KMS-11 (cell line): ENCODE data around the gene RGPD3.
"Not testable (repeated sequence)": the region's sequence is repeated elsewhere in the genome, so short reads cannot be mapped to it uniquely, and the experiment has no call there.

Experiments used
- H2AFZ ChIP-seq: fragments of 200-600 bp; sonication (generic); 2 replicates; pipeline ENCODE4 v1.6.1; 2016; ENCODE audit warnings: antibody characterized with exemption, mixed run types, low read depth
- H3K27ac ChIP-seq: fragments of 200-600 bp; sonication (generic); 2 replicates; pipeline ENCODE4 v1.6.1; 2016; ENCODE audit warnings: mild to moderate bottlenecking, mixed run types
- H3K27me3 ChIP-seq: fragments of 200-600 bp; sonication (generic); 2 replicates; pipeline ENCODE4 v1.6.1; 2017; ENCODE audit warnings: mild to moderate bottlenecking, low read depth, mixed run types, moderate library complexity; ENCODE audit not compliant: insufficient read depth
- H3K36me3 ChIP-seq: fragments of 200-600 bp; sonication (generic); 2 replicates; pipeline ENCODE4 v1.6.1; 2017; ENCODE audit warnings: mild to moderate bottlenecking, mixed run types; ENCODE audit not compliant: insufficient read depth
- H3K4me1 ChIP-seq: fragments of 200-600 bp; sonication (generic); 2 replicates; pipeline ENCODE4 v1.6.1; 2016; ENCODE audit warnings: mild to moderate bottlenecking, low read depth, mixed run types; ENCODE audit not compliant: poor library complexity, severe bottlenecking
- H3K4me2 ChIP-seq: fragments of 200-600 bp; sonication (generic); 2 replicates; pipeline ENCODE4 v1.7.0; 2016; ENCODE audit warnings: mild to moderate bottlenecking, mixed run types
- H3K4me3 ChIP-seq: fragments of 200-600 bp; sonication (generic); IDR thresholded peaks from 2 replicates; pipeline ENCODE4 v1.6.1; 2017; ENCODE audit warnings: low read depth, low read length, mixed read lengths; ENCODE audit not compliant: insufficient read depth
- H3K79me2 ChIP-seq: fragments of 200-600 bp; sonication (generic); 2 replicates; pipeline ENCODE4 v1.6.1; 2016; ENCODE audit warnings: low read depth, mixed run types; ENCODE audit not compliant: insufficient read depth
- H3K9ac ChIP-seq: fragments of 200-600 bp; sonication (generic); 2 replicates; pipeline ENCODE4 v1.6.1; 2016; ENCODE audit warnings: mild to moderate bottlenecking, mixed run types
- H4K20me1 ChIP-seq: fragments of 200-600 bp; sonication (generic); 2 replicates; pipeline ENCODE4 v1.6.1; 2016; ENCODE audit warnings: mild to moderate bottlenecking, mixed run types; ENCODE audit not compliant: insufficient read depth
- CTCF ChIP-seq: fragments of 200-600 bp; sonication (generic); conservative IDR thresholded peaks from 2 replicates; pipeline ENCODE4 v1.6.1; 2017; ENCODE audit warnings: low read depth, mild to moderate bottlenecking, antibody characterized with exemption, low read length, moderate library complexity, mixed read lengths

The RGPD3 gene

GRCh38 chr2:106468107-106468506, at the start of gene RGPD3:
Gene RGPD3 (minus strand): TSS chr2:106468413. CDS start chr2:106468288, 125 bp downstream.
- H3K9ac ChIP-seq, H3K4me1 ChIP-seq, H4K20me1 ChIP-seq: not testable (repeated sequence)

GRCh38 chr2:106517329-106517728, 49.1 kb upstream of the RGPD3 start:
- no peak overlapping the region for H3K9ac ChIP-seq
- peaks cover 12% of the 10 kb centered on the region for H3K4me1 ChIP-seq
- no peaks in the 10 kb centered on the region for H4K20me1 ChIP-seq
- H3K4me2 ChIP-seq = no peak overlapping the region
- no peaks in the 10 kb centered on the region for H3K79me2 ChIP-seq
- H3K36me3 ChIP-seq = no peaks in the 10 kb centered on the region
- H3K4me3 ChIP-seq = no peak overlapping the region
- no peak overlapping the region for H2AFZ ChIP-seq
- no peaks in the 10 kb centered on the region for H3K27me3 ChIP-seq
- no peak for TF ChIP-seq CTCF
- H3K27ac ChIP-seq = no peak overlapping the region

More at GRCh38 chr2:106468107-106468506, at the start of gene RGPD3:
- H3K79me2 ChIP-seq, H3K4me2 ChIP-seq, H3K36me3 ChIP-seq, H2AFZ ChIP-seq, H3K4me3 ChIP-seq, H3K27me3 ChIP-seq, H3K27ac ChIP-seq: not testable (repeated sequence)

- H3K9ac ChIP-seq = no peak overlapping the region
- no peaks in the 10 kb centered on the region for H4K20me1 ChIP-seq
- no peak overlapping the region for H3K27ac ChIP-seq
- no peak overlapping the region for H3K4me2 ChIP-seq
- H3K27me3 ChIP-seq = no peaks in the 10 kb centered on the region
- no peaks in the 10 kb centered on the region for H3K79me2 ChIP-seq
- no peaks in the 10 kb centered on the region for H3K36me3 ChIP-seq
- H3K4me3 ChIP-seq = no peak overlapping the region
- no peak overlapping the region for H2AFZ ChIP-seq
- no peak for TF ChIP-seq CTCF
- peaks cover 16% of the 10 kb centered on the region for H3K4me1 ChIP-seq
Observed at GRCh38 chr2:106516864-106517263, 48.7 kb upstream of the RGPD3 start.

- Histone ChIP-seq H3K4me3 (no peak overlapping the region), H3K27me3 (no peaks in the 10 kb centered on the region), H3K27ac (no peak overlapping the region), H3K4me2 (no peak overlapping the region), H3K9ac (no peak overlapping the region), H3K79me2 (no peaks in the 10 kb centered on the region), H3K36me3 (no peaks in the 10 kb centered on the region), H4K20me1 (no peaks in the 10 kb centered on the region), H3K4me1 (peaks cover 20% of the 10 kb centered on the region), H2AFZ (no peak overlapping the region)
- TF ChIP-seq CTCF = no peak
Observed at GRCh38 chr2:106516436-106516835, 48.2 kb upstream of the RGPD3 start.

- not testable (repeated sequence) for H4K20me1 ChIP-seq, H3K4me3 ChIP-seq, H3K4me2 ChIP-seq, H3K79me2 ChIP-seq, H3K36me3 ChIP-seq, H3K9ac ChIP-seq, H2AFZ ChIP-seq, H3K27ac ChIP-seq, H3K27me3 ChIP-seq
- H3K4me1 ChIP-seq = peaks cover 33% of the 10 kb centered on the region
Observed at GRCh38 chr2:106514827-106515226, 46.6 kb upstream of the RGPD3 start.

- not testable (repeated sequence) for H3K4me2 ChIP-seq, H2AFZ ChIP-seq, H3K4me3 ChIP-seq, H3K27me3 ChIP-seq, H3K36me3 ChIP-seq, H3K79me2 ChIP-seq, H3K27ac ChIP-seq, H3K9ac ChIP-seq, H4K20me1 ChIP-seq
- H3K4me1 ChIP-seq = peaks cover 45% of the 10 kb centered on the region
Observed at GRCh38 chr2:106513391-106513790, 45.2 kb upstream of the RGPD3 start.

GRCh38 chr2:106511934-106512333, 43.7 kb upstream of the RGPD3 start:
- not testable (repeated sequence) for H3K4me3 ChIP-seq, H3K27me3 ChIP-seq, H3K9ac ChIP-seq, H3K36me3 ChIP-seq, H3K79me2 ChIP-seq, H3K27ac ChIP-seq, H3K4me2 ChIP-seq, H2AFZ ChIP-seq, H4K20me1 ChIP-seq
- peaks cover 57% of the 10 kb centered on the region for H3K4me1 ChIP-seq

- H3K79me2 ChIP-seq, H3K36me3 ChIP-seq, H3K4me3 ChIP-seq, H3K27ac ChIP-seq, H4K20me1 ChIP-seq, H3K27me3 ChIP-seq, H3K4me2 ChIP-seq, H3K9ac ChIP-seq, H2AFZ ChIP-seq: not testable (repeated sequence)
- peaks cover 61% of the 10 kb centered on the region for H3K4me1 ChIP-seq
Observed at GRCh38 chr2:106511476-106511901, 43.3 kb upstream of the RGPD3 start.
